ENCODE measurements around the gene PARD3. TPM values are rescaled to one million over a fixed set of nuclear protein-coding genes. Genes with fewer than 3 reads are reported as not detected.

Gene PARD3
- total RNA-seq, 2 donors from 2014 or later = 59.6 to 74.6 TPM

- H3K4me3 Mint-ChIP-seq = no peak overlapping the region
- H3K9me3 Mint-ChIP-seq = no peaks in the 10 kb centered on the region
- Histone ChIP-seq H3K27ac (ENCODE audit: low read depth, low read length) (no peak overlapping the region), H3K9me3 (ENCODE audit: control insufficient read depth, low read length) (no peaks in the 10 kb centered on the region), H3K36me3 (ENCODE audit: control insufficient read depth, insufficient read depth, low read length) (peaks cover 10% of the 10 kb centered on the region), H3K9ac (ENCODE audit: extremely low read depth, low read length, poor library complexity, severe bottlenecking) (no peak overlapping the region), H3K4me1 (ENCODE audit: control insufficient read depth, insufficient read depth, low read length) (no peaks in the 10 kb centered on the region), H3K27me3 (ENCODE audit: control insufficient read depth, insufficient read depth, low read length, poor library complexity, severe bottlenecking) (no peaks in the 10 kb centered on the region), H3K4me3 (ENCODE audit: low read length) (no peak overlapping the region)
- no peak for DNase-seq
- H3K27ac Mint-ChIP-seq = no peak overlapping the region
- H3K4me1 Mint-ChIP-seq = peaks cover 39% of the 10 kb centered on the region
- TF ChIP-seq CTCF (conservative IDR thresholded peaks at IDR 0.05) = no peak
- no peaks in the 10 kb centered on the region for H3K27me3 Mint-ChIP-seq (ENCODE audit: insufficient read depth)
- WGBS, 2 experiments (ENCODE audit: insufficient coverage in 1 of 2, insufficient read length in 1 of 2) = 93 to 98% methylated on average over 10 of the region's 10 CpGs
- peaks cover 7% of the 10 kb centered on the region for H3K36me3 Mint-ChIP-seq (ENCODE audit: low read depth)
These were observed 181.7 kb downstream of the PARD3 start for GRCh38 chr10:34633374-34633773.

- no peak overlapping the region for H3K4me3 Mint-ChIP-seq
- Histone ChIP-seq H3K4me1 (ENCODE audit: control insufficient read depth, insufficient read depth, low read length) (no peaks in the 10 kb centered on the region), H3K27ac (ENCODE audit: low read depth, low read length) (no peak overlapping the region), H3K27me3 (ENCODE audit: control insufficient read depth, insufficient read depth, low read length, poor library complexity, severe bottlenecking) (no peaks in the 10 kb centered on the region), H3K9me3 (ENCODE audit: control insufficient read depth, low read length) (no peaks in the 10 kb centered on the region), H3K4me3 (ENCODE audit: low read length) (no peak overlapping the region), H3K9ac (ENCODE audit: extremely low read depth, low read length, poor library complexity, severe bottlenecking) (no peak overlapping the region), H3K36me3 (ENCODE audit: control insufficient read depth, insufficient read depth, low read length) (peaks cover 3% of the 10 kb centered on the region)
- 87 to 98% methylated on average over 2 to 5 of the region's 5 CpGs for WGBS, 2 experiments (ENCODE audit: insufficient coverage in 1 of 2, insufficient read length in 1 of 2)
- TF ChIP-seq CTCF (conservative IDR thresholded peaks at IDR 0.05) = no peak
- no peaks in the 10 kb centered on the region for H3K9me3 Mint-ChIP-seq
- H3K36me3 Mint-ChIP-seq (ENCODE audit: low read depth) = peaks cover 4% of the 10 kb centered on the region
- no peak overlapping the region for H3K27ac Mint-ChIP-seq
- peaks cover 16% of the 10 kb centered on the region for H3K4me1 Mint-ChIP-seq
- DNase-seq = no peak
- no peaks in the 10 kb centered on the region for H3K27me3 Mint-ChIP-seq (ENCODE audit: insufficient read depth)
These were observed 186.0 kb downstream of the PARD3 start for GRCh38 chr10:34629084-34629483.

GRCh38 chr10:34628174-34628796, 186.8 kb downstream of the PARD3 start:
- H3K27me3 ChIP-seq (ENCODE audit: control insufficient read depth, insufficient read depth, low read length, poor library complexity, severe bottlenecking) = no peaks in the 10 kb centered on the region
- Mint-ChIP-seq H3K9me3 (no peaks in the 10 kb centered on the region), H3K27ac (no peak overlapping the region), H3K4me3 (no peak overlapping the region), H3K4me1 (peaks cover 13% of the 10 kb centered on the region), H3K27me3 (ENCODE audit: insufficient read depth) (no peaks in the 10 kb centered on the region), H3K36me3 (ENCODE audit: low read depth) (peaks cover 4% of the 10 kb centered on the region)
- H3K36me3 ChIP-seq (ENCODE audit: control insufficient read depth, insufficient read depth, low read length) = peaks cover 1% of the 10 kb centered on the region
- DNase-seq = no peak
- 88% methylated on average over 8 of the region's 8 CpGs for WGBS, 2 experiments (ENCODE audit: insufficient coverage in 1 of 2, insufficient read length in 1 of 2)
- H3K4me1 ChIP-seq (ENCODE audit: control insufficient read depth, insufficient read depth, low read length) = no peaks in the 10 kb centered on the region
- H3K9ac ChIP-seq (ENCODE audit: extremely low read depth, low read length, poor library complexity, severe bottlenecking) = no peak overlapping the region
- no peak overlapping the region for H3K4me3 ChIP-seq (ENCODE audit: low read length)
- no peak for TF ChIP-seq CTCF (conservative IDR thresholded peaks at IDR 0.05)
- H3K27ac ChIP-seq (ENCODE audit: low read depth, low read length) = no peak overlapping the region
- no peaks in the 10 kb centered on the region for H3K9me3 ChIP-seq (ENCODE audit: control insufficient read depth, low read length)

Data from endodermal cell (in vitro differentiated cells).